Fibroblast of mammary gland (primary cell): ENCODE measurements around the gene BBS2.

Source experiments
- DNase-seq: peaks from one replicate; pipeline ENCODE4 v3.0.0-alpha.2; 2010; ENCODE audit warnings: low read depth
- H3K4me3 ChIP-seq: 2 replicates; pipeline ENCODE4 v1.5.1; 2011; ENCODE audit warnings: low read depth, mild to moderate bottlenecking, low read length, moderate library complexity; ENCODE audit not compliant: control insufficient read depth
- TF ChIP-seq, protein P1 (sequence below): conservative IDR thresholded peaks from 2 replicates; pipeline ENCODE4 v1.5.1; 2011; ENCODE audit warnings: low read depth, low read length, inconsistent platforms; ENCODE audit not compliant: control insufficient read depth, insufficient read depth

Gene BBS2

DNA sequence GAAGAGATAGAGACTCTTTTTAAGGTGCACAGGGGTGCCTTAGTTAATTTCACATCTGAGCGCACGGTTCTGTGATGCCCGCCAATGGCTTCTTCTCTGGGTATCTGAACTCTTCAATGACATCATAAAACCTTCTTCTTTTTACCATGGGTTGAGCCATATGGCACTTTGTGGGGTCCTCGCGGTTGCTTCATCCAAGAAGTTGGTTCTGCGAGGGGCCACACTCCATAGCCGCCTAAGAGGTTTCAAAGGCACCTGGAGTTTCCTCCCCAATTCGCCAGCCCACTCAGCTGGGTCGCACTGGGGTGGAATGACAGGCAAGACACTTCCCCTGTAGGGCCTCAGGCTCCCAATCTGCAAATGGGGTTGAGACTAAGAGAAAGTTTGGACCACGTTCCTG lies 34.6 kb upstream of the BBS2 start:
- TF ChIP-seq, protein P1, sequence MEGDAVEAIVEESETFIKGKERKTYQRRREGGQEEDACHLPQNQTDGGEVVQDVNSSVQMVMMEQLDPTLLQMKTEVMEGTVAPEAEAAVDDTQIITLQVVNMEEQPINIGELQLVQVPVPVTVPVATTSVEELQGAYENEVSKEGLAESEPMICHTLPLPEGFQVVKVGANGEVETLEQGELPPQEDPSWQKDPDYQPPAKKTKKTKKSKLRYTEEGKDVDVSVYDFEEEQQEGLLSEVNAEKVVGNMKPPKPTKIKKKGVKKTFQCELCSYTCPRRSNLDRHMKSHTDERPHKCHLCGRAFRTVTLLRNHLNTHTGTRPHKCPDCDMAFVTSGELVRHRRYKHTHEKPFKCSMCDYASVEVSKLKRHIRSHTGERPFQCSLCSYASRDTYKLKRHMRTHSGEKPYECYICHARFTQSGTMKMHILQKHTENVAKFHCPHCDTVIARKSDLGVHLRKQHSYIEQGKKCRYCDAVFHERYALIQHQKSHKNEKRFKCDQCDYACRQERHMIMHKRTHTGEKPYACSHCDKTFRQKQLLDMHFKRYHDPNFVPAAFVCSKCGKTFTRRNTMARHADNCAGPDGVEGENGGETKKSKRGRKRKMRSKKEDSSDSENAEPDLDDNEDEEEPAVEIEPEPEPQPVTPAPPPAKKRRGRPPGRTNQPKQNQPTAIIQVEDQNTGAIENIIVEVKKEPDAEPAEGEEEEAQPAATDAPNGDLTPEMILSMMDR: no peak
- no peak overlapping the region for H3K4me3 ChIP-seq

DNA sequence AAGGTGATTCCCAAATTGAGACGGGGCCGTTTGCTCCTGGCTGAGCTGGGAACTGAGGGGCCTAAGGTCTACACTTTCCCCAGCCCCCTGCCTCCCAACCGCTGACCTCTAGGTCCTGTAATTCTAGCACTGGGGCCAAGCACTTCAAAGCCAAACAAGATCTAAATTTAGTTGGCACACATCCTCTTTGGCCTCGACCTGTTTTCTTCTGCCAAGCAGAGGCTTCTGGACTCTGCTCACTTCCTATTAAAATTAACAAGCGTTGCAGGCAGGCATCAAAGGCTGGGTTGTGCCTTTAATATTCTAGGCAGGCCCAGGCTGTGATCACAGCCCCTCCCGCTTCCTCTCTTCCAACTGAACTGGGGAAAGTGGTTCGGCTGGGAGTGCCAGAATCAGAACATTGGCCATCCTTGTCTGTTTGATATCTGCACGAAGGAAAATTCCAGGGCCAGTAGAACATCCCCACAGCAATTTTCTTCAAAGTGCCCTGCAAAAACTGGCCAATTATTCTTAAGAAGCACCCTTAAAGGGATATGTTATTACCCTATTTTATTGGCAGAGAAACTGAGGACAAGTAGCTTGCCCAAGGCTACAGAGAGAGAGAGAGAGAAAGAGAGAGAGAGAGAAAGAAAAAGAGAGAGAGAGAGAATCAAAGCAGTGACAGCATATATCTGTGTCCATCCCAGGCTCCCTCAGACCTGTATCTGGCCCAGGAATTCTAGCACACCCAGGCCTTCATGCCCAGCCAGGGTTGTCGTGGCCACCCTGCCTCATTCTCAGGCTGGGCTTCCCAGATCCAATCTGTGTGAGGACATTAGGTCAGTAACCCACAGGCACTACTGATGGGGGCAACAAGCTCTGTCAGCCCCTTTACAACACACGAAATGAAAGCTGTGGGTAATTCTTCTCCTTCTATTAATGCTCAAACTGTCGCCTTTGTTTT lies 32.2 kb upstream of the BBS2 start:
- TF ChIP-seq, protein P1: no peak
- no peak overlapping the region for H3K4me3 ChIP-seq

More for the DNA sequence above, 34.6 kb upstream of the BBS2 start:
- no peak for DNase-seq

DNA sequence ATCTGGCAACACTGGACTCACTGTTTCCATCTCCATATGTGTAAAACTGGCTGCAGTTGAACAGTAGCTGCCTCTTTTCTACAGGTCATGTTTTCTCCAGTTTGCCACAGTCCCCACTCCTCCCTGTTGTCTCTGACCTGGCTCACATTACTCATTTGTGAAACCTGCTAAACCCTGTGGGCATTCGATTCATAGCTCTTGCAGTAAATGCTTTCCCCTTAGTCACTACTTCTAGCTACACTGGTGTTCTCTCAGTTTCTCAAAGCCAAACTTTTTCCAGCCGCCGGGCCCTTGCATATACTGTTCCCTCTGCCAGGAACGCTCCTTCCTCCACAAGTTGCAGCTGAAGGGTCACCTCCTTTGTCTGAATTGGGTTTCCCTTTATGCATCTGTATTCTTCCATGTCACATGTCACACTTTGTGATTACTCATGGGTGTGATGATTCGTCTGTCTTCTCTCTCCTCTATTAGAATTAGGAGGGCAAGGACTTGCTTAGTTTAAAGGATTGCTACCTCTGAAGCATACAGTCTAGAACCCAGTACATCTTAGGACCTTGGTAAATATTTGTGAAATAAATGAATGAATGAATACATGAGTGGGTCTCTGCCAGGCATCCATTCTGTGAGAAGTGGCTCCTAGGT lies 30.0 kb upstream of the BBS2 start:
- H3K4me3 ChIP-seq: no peak overlapping the region
- peak; percentile 28 for DNase-seq
- TF ChIP-seq, protein P1: no peak

More for the DNA sequence above, 32.2 kb upstream of the BBS2 start:
- DNase-seq: no peak

DNA sequence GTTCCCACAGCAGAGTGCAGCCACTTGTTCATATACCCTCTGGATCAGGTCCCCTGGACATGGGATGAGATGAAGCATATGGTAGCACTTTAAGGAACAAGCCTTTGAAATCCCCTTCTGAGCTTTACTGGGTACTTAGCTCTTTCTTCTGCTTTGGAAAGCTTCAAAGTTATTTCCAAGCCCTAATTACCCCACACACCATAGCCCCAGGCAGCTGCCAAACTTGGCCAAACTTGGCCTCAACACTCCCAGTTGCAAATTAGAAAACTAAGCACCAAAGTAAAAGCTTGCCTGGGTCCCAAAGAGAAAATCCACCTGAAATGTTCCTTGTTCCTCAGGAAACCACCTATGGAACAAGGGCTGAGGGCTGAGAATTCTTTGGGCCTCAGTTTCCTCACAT lies 29.3 kb upstream of the BBS2 start:
- H3K4me3 ChIP-seq: no peak overlapping the region
- DNase-seq: no peak
- TF ChIP-seq, protein P1: no peak

DNA sequence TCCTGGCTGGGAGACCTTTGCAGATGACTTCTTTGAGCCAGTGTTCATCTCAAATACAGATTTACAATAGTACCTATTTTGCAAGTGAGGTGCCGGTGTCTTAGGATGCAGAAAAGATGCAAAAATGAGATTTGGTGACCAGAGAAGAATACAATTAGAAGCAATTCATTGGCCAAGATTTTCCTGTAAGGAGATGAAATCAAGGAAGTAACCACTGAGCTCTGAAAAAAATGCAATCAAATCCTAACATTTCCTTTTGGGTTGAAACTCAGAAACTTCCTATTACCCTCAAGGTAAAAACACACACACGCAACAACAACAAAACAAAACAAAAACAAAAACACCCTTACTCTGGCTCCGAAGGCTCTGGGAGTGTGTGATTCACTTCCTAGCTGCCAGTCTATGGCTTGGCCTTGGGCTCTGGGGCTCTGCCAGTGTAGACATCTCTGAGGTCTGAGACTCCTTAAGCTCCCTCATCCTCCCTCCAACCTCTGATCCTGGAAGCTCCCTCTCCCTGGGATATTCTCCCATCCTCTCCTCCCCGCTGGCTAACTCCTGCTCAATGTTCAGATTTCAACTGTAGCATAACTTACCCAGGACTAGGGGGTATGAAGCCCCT lies 28.2 kb upstream of the BBS2 start:
- TF ChIP-seq, protein P1: no peak
- DNase-seq: no peak

DNA sequence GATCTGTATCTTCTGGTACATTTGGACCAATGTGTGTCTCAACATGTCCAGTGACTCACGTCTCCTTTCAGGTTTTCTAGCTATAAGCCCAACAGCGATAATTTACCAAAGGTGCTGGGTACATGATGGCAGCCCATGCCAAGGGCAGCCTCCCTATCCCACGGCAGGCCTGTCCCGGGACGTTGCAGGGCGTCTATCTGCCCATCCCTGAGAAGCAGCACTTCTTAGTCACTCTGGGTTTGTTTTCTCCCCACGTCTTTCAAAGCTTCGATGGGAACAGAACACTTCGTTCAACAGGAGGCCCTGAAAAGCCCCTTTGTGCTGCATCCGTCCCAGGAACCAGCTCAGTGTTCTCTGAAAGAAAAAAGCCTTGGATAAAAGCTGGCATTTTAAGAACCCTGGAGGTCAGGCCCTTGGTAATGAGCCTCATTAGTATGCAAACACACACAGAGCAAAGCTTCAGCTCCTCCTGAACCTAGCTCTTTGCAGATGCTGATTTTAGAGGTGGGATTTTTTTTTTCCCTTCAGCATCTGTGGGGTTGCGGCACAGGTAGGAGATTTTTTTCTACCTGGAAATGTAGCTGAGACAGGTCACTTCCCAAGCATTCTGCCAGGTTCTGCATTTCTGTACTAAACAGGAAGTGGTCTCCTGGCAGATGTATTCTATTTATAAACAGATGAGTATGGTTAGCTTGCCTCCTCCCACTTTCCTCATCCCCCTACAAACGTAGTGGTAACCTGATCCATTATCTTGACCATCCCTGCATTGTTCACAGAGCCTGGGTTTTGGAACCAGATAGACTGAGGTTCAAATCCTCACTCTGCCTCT lies 27.5 kb upstream of the BBS2 start:
- H3K4me3 ChIP-seq: no peak overlapping the region
- DNase-seq: peak; percentile 75
- TF ChIP-seq, protein P1: no peak

More for the DNA sequence above, 28.2 kb upstream of the BBS2 start:
- no peak overlapping the region for H3K4me3 ChIP-seq
